Umbilical cord (tissue), 2 donors: ENCODE data around the gene UVRAG. TPM values are rescaled to one million over a fixed set of nuclear protein-coding genes. Genes with fewer than 3 reads are reported as not detected.

ENCODE experiments used
- DNase-seq: peaks from one replicate; pipeline ENCODE4 v3.0.0-alpha.2; 2015; ENCODE audit warnings: low spot score
- total RNA-seq: library from RNA; depleted of rRNA; stranded (reverse); fragments of >200 nt; gene quantifications from one replicate; pipeline ENCODE4 v1.2.3, GENCODE V29; 2014; ENCODE audit warnings: low replicate concordance; ENCODE audit not compliant: insufficient read depth

UVRAG gene
- total RNA-seq, 1 donor from 2014 or later: 20.0 TPM

- DNase-seq: no peak
Measured at GRCh38 chr11:76189682-76190081, 374.7 kb downstream of the UVRAG start.

DNA sequence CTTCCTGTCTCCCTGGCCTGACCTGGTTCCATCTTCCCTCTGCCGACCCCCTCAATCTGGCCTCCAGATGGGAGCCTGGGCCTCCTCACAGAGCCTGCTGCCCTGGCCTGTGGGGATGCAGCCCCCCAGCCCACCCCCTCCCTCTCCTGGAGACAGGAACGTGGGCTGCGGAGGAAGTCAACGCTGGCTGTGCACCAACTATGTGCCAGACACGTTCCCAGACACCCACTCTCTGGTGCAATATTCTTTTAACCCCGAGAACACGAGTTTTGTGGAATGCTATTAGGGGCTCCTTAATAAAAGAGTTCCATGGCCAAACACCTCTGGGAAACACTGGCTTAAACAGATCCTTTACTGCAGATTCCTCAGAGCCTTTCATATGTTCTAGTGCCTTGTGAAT lies 375.4 kb downstream of the UVRAG start:
- DNase-seq: peak; percentile 43

Other genes starting within 250 kb of the UVRAG start
- 10.4 TPM for gene MAP6, start 146.2 kb upstream of the UVRAG start, total RNA-seq
- 1.9 TPM for gene MOGAT2, start 97.4 kb upstream of the UVRAG start, total RNA-seq
- gene DGAT2, start 46.4 kb upstream of the UVRAG start, total RNA-seq: 1.7 TPM